Stimulated activated effector memory CD8-positive, alpha-beta T cell treated with anti-CD3 and anti-CD28 coated beads, Interleukin-12 subunit alpha, Interleukin-12 subunit beta, amount 100 ng/mL, for 72 hours (primary cell): ENCODE data around the gene ZC3H12A.

ENCODE experiments used
- ATAC-seq: fragments of 150-1000 bp; cut with Tn5 transposase; 2 replicates; pipeline ENCODE4 v1.10.0; 2021
- DNase-seq, 2 donors: peaks; one replicate each; pipeline ENCODE4 v3.0.0; 2021 to 2022; ENCODE audit warnings: low spot score in 2 of 2
- H3K27ac Mint-ChIP-seq: one replicate; pipeline ENCODE4 v1.8.0; 2022; ENCODE audit warnings: mild to moderate bottlenecking, mixed read lengths
- H3K36me3 Mint-ChIP-seq: one replicate; pipeline ENCODE4 v1.8.0; 2022; ENCODE audit warnings: mild to moderate bottlenecking, mixed read lengths
- H3K4me1 Mint-ChIP-seq: one replicate; pipeline ENCODE4 v1.8.0; 2022; ENCODE audit warnings: mixed read lengths
- H3K4me3 Mint-ChIP-seq: one replicate; pipeline ENCODE4 v1.8.0; 2022; ENCODE audit warnings: mild to moderate bottlenecking, mixed read lengths
- H3K9me3 Mint-ChIP-seq: one replicate; pipeline ENCODE4 v1.8.0; 2022; ENCODE audit warnings: mixed read lengths

ZC3H12A gene

DNA sequence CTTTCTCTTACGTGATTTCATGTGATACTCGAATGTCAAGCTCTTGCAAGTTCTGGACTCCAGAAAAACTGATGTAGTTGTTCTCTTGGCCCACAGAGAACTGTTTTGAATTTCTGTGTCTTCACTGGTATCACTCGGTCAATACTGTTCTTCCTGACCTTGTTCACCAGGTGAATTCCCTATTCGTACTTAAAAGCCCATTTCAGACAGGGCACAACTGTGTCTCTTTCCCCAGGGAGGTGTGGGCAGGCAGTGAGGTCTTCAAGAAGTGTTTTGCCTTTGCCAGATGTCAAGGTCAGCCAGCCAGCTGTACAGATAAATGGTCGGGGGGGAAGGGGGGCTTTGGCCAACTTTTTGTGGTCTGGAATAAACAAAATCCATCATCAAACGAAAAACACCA lies 27.5 kb upstream of the ZC3H12A start:
- Mint-ChIP-seq H3K9me3 (no peaks in the 10 kb centered on the region), H3K27ac (no peak overlapping the region), H3K4me3 (no peak overlapping the region), H3K36me3 (no peaks in the 10 kb centered on the region), H3K4me1 (peaks cover 10% of the 10 kb centered on the region)
- DNase-seq (no peak), ATAC-seq (no peak)

DNA sequence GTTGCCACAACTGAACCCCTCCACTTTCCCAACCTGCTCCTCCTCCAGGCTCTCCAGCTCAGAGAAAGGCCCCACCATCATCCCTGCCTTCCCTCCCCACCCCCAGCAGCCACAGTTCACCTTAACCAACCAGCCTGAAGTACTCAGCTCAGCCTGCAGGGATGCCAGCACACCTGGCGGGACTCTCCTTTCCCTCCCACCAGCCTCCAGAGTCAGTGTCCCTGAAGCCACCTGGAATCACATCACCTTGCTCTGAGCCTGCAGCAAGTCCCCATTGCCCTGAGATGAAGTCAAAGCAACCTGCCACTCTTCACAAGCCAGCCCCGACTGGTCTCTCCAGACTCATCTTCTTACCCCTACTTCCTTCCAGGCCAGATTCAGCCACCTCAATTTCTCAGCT lies 26.2 kb upstream of the ZC3H12A start:
- H3K27ac Mint-ChIP-seq, result peak overlapping the region; percentile 34

DNA sequence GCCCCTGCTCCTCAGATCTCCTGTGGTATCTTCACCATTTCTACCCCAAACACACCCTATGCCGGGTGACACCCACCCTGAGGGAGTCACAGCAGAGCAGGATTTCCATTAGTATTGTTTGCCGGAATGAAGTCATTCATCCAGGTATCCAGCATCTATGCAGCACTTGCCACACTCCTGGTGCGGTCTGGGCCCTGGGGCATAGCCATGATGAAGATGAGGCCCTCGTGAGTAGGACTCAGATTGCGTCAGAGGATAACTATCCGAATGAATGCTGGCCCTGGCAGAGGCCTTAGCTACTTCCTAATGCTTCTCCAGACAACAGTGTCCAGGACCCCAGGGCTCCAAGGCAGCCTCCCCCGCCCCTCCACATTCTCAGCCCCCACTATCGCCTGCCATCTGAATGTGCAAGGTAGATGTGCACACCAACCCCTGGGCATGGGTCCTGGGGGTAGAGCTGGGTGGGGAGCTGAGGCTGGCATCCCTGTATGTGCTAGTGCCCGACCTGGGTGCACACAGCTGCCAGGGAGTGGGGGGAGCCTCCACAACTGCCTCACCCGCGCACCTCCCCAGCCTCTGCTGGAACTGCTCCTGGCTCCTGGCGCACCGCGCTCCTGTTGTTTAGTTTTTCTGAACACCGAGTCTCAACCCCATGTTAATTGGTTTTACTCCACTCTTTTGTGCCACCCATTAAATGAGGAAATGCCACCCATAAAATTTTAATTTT lies 25.5 kb upstream of the ZC3H12A start:
- H3K9me3 Mint-ChIP-seq, result no peaks in the 10 kb centered on the region
- peak overlapping the region; percentile 34 for H3K27ac Mint-ChIP-seq
- DNase-seq (no peak), ATAC-seq (no peak)
- peaks cover 10% of the 10 kb centered on the region for H3K4me1 Mint-ChIP-seq
- H3K36me3 Mint-ChIP-seq, result no peaks in the 10 kb centered on the region
- no peak overlapping the region for H3K4me3 Mint-ChIP-seq

More for the DNA sequence above, 26.2 kb upstream of the ZC3H12A start:
- ATAC-seq (no peak), DNase-seq (no peak)
- Mint-ChIP-seq H3K4me1 (peaks cover 10% of the 10 kb centered on the region), H3K9me3 (no peaks in the 10 kb centered on the region), H3K4me3 (no peak overlapping the region), H3K36me3 (no peaks in the 10 kb centered on the region)

DNA sequence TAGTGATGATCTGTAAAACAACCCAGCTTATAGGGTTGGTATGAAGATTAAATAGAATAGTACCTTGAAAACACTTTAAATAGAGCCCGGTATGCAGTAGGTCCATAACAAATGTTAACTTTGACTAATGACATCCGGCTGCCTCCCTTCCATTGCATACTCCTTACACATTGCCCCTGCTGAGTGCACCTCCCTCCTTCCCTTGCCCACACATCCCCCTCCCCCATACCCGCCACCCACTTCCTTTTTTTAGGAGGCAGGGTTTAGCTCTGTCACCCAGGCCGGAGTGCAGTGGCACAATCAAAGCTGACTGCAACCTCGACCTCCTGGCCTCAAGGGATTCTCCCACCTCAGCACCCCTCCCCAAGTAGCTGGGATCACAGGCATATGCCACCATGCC lies 24.4 kb upstream of the ZC3H12A start:
- DNase-seq, result no peak
- Mint-ChIP-seq H3K4me1 (peaks cover 15% of the 10 kb centered on the region), H3K27ac (peak overlapping the region; percentile 77), H3K36me3 (peaks cover 7% of the 10 kb centered on the region), H3K4me3 (no peak overlapping the region), H3K9me3 (no peaks in the 10 kb centered on the region)
- peak; percentile 46 for ATAC-seq

DNA sequence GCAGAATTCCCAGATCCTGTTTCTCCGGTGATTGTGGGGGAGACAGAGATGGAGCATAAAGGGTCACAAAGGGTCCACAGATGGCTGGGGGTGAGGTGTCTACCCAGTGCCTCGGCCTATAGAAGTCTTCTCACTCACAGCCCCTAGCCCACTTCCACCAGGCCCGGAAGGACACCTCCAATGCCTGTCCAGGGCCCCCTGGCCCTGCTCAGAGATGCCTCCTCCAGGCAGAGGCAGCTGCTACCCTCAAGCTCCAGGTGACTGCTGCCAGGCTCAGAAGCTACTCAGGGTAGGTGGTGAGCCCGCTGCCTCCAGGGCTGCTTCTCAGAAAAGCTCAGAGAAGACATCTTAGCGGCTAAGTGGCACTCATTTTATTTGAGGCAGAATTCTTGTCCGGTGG lies 22.0 kb upstream of the ZC3H12A start:
- DNase-seq (no peak), ATAC-seq (no peak)
- Mint-ChIP-seq H3K9me3 (no peaks in the 10 kb centered on the region), H3K36me3 (peaks cover 9% of the 10 kb centered on the region), H3K4me1 (peaks cover 17% of the 10 kb centered on the region), H3K27ac (peak overlapping the region; percentile 74), H3K4me3 (no peak overlapping the region)

DNA sequence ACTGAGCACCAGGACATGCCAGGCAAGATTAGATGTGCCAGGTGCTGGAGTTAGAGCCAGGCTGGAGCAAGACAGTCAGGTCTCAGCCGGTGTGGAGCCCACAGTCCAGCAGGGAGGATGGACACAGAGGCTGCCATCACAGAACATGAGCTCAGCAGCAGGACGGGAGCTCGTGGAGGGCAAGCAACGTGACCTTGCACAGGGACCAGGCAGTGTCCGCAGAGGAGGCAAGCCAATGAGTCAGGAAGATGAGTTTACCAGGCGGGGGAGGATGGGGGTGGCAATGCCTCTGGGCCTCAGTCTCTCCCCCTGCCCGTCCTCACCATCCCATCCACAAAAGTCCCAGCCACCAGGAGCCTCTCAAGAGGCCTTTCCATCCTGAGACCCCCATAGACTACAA lies 20.7 kb upstream of the ZC3H12A start:
- ATAC-seq, result no peak
- peaks cover 9% of the 10 kb centered on the region for H3K36me3 Mint-ChIP-seq
- no peak overlapping the region for H3K27ac Mint-ChIP-seq
- peaks cover 17% of the 10 kb centered on the region for H3K4me1 Mint-ChIP-seq
- DNase-seq, result no peak
- no peak overlapping the region for H3K4me3 Mint-ChIP-seq
- H3K9me3 Mint-ChIP-seq, result no peaks in the 10 kb centered on the region

DNA sequence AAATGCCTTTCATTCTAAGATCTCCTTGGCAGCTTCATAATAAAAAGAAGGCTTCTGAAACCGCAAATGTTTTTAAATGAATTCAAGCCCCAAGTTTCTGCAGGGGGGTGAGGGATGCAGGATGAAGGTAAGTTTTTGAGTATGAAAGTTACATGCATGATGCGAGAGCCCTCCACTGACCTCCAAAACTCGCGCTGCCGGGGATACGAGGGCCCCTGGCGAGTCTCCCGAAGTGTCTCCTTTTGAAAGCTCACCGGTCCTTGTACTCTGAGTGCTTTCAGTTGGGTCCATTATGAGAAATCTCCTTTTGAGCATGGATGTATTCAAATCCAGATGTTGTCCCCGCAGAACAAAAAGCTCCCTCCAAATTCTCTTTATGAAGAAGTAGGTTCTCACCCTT lies 18.9 kb upstream of the ZC3H12A start:
- peaks cover 9% of the 10 kb centered on the region for H3K36me3 Mint-ChIP-seq
- no peak for DNase-seq
- no peaks in the 10 kb centered on the region for H3K9me3 Mint-ChIP-seq
- H3K4me3 Mint-ChIP-seq, result no peak overlapping the region
- H3K4me1 Mint-ChIP-seq, result peaks cover 8% of the 10 kb centered on the region
- H3K27ac Mint-ChIP-seq, result peak overlapping the region; percentile 62
- ATAC-seq, result no peak

DNA sequence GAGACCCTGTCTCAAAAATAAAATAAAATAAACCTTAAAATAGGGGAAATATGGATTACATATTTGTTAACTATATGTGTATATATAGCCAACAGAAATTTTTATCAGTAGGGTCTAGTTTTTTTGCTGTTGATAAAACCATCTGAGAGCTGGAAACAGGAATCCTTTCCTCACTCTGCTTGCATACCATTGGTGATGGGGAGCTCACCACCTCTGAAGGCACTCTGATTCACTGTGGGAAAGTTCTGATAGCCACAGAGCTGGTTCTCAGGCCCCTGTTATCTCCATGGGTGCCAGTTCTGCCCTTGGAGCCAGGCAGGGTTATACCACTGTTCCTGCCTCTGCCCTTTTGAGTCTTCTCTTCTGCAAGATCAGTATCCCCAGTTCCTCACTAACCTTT lies 17.8 kb upstream of the ZC3H12A start:
- H3K36me3 Mint-ChIP-seq, result peaks cover 9% of the 10 kb centered on the region
- ATAC-seq (no peak), DNase-seq (no peak)
- peaks cover 7% of the 10 kb centered on the region for H3K4me1 Mint-ChIP-seq
- H3K4me3 Mint-ChIP-seq, result no peak overlapping the region
- peak overlapping the region; percentile 40 for H3K27ac Mint-ChIP-seq
- H3K9me3 Mint-ChIP-seq, result no peaks in the 10 kb centered on the region

DNA sequence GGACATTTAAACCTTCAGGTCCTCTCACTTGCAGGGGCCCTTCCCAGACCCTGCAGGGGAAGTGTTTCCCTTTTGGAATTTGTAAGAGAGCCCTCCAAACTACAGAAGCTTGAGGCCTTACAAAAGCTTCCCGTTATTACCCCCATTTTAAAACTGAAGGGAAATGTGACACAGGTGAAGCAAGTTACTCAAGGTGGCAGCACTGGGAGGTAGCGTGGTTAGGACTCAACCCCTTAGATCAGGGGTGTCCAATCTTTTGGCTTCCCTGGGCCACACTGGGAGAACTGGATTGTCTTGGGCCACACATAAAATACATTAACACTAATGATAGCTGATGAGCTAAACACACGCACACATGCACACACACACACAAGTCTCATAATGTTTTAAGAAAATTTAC lies 15.8 kb upstream of the ZC3H12A start:
- Mint-ChIP-seq H3K4me1 (peaks cover 7% of the 10 kb centered on the region), H3K36me3 (peaks cover 9% of the 10 kb centered on the region), H3K4me3 (no peak overlapping the region), H3K27ac (no peak overlapping the region), H3K9me3 (no peaks in the 10 kb centered on the region)
- DNase-seq (no peak), ATAC-seq (no peak)

DNA sequence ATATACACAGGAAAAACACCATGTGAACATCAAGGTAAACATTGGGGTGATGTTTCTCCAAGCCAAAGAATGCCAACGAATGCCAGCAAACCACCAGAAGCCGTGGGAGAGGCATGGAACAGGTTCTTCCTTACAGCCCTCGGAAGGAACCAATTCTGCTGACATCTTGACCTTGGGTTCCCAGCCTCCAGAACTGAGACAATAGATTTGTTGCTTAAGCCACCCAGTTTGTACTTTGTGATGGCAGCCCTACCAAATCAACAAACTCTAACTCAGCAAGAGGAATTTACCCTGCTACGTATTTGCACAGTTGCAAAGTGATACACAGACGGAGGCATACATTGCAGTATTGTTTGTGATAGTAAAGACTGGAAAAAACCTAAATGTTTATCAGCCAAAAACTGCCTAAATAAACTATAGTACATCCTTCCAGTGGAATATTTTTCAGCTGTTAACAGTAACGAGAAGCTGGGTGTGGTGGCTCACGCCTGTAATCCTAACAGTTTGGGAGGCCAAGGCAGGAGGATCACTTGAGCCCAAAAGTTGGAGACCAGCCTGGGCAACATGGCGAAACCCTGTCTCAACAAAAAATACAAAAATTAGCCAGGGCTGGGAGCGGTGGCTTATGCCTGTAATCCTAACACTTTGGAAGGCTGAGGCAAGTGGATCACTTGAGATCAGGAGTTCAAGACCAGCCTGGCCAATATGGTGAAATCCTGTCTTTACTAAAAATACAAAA lies 12.5 kb upstream of the ZC3H12A start:
- Mint-ChIP-seq H3K4me1 (no peaks in the 10 kb centered on the region), H3K36me3 (no peaks in the 10 kb centered on the region), H3K4me3 (no peak overlapping the region), H3K27ac (no peak overlapping the region), H3K9me3 (no peaks in the 10 kb centered on the region)
- no peak for ATAC-seq
- DNase-seq, result no peak

DNA sequence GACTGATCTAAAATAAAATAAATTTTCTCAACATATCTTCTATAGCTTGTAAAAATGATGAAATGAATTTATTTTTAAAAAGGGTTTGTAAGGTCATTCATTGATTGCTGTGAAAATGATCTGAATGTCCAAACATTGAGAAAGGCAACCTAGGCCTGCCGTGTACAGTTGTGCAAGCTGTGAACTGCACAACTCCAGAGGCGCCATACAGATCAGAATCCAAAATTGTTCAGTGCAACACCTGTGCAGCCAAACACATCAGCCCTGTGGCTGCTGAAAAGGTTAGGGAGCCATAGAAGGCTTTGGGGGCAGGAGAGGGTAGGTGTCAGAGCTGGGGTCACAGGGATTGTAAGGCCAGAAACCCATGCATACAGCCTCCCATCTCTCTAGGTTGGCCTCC lies 9.9 kb upstream of the ZC3H12A start:
- Mint-ChIP-seq H3K4me1 (peaks cover 3% of the 10 kb centered on the region), H3K27ac (no peak overlapping the region), H3K4me3 (no peak overlapping the region), H3K36me3 (no peaks in the 10 kb centered on the region), H3K9me3 (no peaks in the 10 kb centered on the region)
- ATAC-seq (no peak), DNase-seq (no peak)

DNA sequence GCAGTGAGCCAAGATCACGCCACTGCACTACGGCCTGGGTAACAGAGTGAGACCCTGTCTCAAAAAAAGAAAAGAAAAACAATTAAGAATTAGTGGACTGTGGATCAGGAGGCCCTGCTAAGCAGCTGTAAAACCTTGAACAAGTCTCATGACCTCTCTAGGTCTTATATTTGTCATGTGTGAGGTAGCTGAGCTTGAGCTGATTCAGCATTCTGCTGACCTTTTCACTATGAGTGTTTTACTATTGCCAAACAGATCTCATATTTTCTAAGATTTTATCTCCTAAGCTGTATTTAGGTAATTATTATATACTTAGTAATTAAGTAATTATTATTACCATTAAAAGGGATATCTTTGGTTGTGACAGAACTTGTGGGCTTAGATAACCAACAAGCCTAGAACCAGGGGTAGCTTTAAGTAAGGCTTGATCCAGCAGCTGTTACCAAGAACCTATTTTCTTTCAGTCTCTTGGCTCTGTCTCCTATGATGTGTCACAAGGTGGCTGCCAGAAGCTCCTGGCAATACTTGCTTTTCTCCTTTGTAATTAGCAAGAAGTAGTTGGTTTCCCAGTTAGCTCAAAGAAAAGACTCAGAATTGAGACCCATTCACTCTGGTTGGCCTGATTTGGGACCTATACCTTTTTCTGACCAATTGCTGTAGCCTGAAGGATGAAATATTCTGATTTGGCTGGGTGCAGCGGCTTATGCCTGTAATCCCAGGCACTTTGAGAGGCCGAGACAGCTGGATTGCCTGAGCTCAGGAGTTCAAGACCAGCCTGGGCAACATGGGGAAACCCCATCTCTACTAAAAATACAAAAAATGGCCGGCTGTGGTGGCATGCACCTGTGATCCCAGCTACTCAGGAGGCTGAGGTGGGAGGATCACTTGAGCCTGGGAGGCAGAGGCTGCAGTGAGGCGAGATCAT lies 8.5 kb upstream of the ZC3H12A start:
- H3K36me3 Mint-ChIP-seq, result no peaks in the 10 kb centered on the region
- peak; percentile 64 for ATAC-seq
- no peak overlapping the region for H3K4me3 Mint-ChIP-seq
- DNase-seq, result no peak
- H3K9me3 Mint-ChIP-seq, result no peaks in the 10 kb centered on the region
- peaks cover 7% of the 10 kb centered on the region for H3K4me1 Mint-ChIP-seq
- no peak overlapping the region for H3K27ac Mint-ChIP-seq

DNA sequence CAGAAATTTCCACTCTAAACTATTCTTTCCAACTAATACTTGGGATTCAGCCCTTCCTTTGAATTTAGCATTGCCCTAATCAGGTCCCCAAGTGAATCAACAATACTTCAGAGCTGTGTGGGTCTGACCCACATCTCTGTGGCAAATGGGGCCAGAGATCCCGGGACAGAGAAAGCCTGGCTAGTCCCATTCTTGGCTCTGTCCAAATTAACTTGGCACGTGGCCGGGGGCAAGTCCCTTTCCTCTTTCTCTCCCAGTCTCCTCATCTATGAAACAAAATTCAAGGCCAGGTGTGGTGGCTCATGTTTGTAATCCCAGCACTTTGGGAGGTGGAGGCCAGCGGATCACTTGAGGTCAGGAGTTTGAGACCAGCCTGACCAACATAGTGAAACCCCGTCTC lies 6.3 kb upstream of the ZC3H12A start:
- DNase-seq (no peak), ATAC-seq (no peak)
- H3K36me3 Mint-ChIP-seq, result no peaks in the 10 kb centered on the region
- H3K4me1 Mint-ChIP-seq, result peaks cover 26% of the 10 kb centered on the region
- H3K9me3 Mint-ChIP-seq, result no peaks in the 10 kb centered on the region
- no peak overlapping the region for H3K27ac Mint-ChIP-seq
- no peak overlapping the region for H3K4me3 Mint-ChIP-seq

DNA sequence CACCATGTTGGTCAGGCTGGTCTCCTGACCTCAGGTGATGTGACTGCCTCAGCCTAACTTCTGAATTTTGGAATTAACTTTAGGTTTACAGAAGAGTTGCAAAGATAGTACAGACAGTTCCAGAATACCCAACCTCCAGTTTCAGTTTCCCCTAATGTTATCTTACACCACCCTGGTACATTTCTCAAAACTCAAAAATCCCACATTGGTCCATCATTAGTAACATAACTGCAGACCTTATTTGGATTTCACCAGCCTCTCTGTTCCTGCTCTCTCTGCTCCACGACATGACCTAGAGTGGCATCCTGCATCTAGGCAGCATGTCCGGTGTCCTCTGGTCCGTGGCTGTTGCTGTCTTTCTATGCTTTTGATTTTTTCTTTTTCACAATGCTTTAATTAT lies 5.0 kb upstream of the ZC3H12A start:
- Mint-ChIP-seq H3K27ac (no peak overlapping the region), H3K9me3 (no peaks in the 10 kb centered on the region), H3K4me3 (no peak overlapping the region), H3K36me3 (no peaks in the 10 kb centered on the region), H3K4me1 (peaks cover 34% of the 10 kb centered on the region)
- ATAC-seq (no peak), DNase-seq (no peak)

DNA sequence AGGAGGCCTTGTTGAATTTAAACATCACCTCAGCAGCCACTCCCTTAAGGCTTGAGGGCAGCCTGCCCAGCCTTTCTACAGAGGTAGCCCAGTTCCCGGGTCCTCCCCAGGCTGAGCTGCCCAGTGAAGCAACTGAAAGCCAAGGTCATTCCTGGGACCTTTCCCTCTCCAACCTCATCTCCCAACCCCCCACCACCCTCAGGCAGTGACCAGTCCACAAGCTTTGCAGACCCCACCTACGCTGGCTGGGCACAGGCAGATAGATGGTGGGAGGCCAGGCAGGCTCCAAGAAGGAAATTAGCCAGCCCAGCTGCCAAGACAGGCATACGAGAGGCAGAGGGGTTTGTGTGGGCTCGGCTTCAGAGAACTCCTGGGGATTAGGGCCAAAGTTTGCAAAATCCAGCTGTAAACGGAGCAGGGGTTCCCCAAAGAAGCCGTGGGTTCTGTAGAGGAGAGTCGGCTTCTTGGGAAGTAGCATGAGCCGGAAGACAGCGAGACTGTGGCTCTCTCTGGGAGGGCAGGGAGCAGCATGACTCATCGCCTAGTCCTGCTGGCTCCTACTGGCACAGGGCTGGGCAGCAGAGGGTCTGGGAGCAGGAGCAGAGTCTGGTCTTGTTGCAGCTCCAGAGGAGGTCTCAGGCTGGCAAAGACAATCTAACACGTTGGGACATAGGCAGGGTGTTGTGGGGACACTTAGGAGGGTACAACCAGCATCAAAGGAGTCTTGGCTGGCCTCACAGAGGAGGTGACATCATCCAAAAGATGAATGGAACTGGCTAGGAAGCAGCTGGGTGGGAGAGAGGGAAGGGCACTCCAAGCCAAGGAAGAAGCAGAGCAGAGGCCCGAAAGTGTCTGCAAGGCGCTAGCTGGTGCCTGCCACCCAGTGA lies 2.8 kb upstream of the ZC3H12A start:
- Mint-ChIP-seq H3K27ac (peak overlapping the region; percentile 88), H3K36me3 (peaks cover 21% of the 10 kb centered on the region), H3K4me3 (peak overlapping the region; percentile 95), H3K9me3 (no peaks in the 10 kb centered on the region), H3K4me1 (peaks cover 34% of the 10 kb centered on the region)
- ATAC-seq, result no peak
- DNase-seq, result no peak
